ENCODE data around the gene IFT122.

IFT122 gene

DNA sequence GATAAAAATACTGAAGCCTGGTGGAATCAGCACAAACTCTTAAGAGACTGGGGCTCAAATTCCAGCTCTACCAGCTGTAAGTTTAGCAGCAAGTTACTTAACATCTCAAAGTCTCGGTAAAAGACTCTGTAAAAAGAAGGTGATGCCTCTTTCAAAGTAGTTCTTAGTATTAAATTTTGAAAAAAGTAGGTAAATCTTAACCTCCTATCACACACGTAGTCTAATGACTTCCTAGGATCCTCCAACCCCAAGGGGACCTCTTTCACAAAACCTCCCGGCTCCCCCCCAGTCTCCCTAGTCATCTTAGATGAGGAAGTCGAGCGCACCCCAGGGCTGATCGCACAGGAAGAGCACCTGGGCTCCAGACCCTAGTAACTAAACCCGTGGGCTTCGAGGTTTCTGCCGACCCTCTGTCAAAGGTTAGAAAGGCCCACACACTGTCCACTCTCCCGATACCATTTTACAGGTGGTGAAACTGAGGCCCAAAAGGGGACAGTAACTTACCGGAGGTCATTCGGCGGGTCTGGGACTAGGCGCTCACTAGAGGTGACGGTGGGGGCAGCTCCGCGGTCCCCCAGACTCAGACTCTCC, 703 bp upstream of the IFT122 start:
- peak; percentile 44 to 72 (median 64) for DNase-seq

DNA sequence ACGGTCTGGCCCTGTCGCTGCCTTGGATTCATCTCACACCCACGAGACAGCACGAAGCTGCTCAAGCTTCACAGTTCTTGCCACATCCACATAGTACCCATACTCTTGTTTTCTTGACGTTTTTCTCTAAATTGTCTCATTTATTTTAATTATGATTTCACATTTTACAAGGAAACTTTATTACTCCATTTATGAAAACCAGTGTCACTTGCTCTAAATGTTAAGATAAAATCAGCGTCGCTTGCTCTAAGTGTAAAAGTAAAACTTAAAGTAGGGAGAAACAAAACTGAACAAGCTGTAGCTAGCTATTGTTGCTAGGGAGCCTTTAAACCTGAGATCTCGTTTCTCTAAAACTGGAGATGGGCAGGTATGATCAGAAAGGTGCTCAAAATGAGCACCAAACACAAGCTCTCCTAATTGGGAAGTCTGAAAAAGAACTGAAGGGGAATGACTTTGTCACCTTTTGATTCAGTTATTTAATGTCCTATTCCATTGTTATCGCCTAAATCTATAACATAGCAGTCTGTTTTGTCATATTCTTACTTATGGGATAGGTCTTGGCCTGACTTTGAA, 680 bp downstream of the IFT122 start:
- peak in 2 of 4 experiments; percentile 81 to 82 for DNase-seq

DNA sequence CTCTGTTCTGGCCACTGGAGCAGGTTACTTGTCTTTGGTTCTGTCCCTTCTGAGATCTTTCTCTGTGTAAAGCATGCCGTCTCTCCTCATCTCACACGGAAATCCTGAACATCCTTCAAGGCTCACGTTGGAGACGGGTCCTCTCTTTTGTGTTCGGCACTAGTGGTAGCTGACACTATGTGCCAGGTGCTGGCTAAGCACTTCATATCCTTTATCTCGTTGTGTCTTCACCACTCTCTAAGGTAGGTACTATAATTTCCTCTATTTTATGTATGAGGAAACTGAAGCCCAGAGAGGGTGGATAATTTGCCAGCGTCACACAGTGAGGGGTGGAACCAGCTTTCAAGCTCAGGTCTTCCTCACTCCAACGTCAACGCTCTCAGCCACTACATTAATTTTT, 1.2 kb downstream of the IFT122 start:
- no peak for DNase-seq

DNA sequence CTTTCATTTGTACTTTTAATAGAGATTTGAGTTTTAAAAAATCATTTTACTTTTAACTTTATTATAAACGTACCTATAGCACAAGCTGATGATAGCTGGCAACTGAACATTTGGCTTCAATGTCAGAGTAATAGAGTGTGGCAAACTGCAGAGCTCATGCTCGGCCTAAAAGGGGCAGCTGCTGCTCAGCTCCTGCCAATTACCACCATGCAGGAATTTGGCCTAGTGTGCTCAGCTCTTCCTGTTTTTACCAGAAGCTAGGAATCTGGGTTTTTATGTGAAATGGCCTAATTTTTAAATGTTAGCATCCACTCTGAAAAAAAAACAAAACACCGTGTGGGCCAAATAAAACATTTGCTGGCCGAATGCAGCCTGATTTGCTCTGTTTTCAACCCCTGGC, 1.8 kb downstream of the IFT122 start:
- DNase-seq, result peak in 3 of 4 experiments; percentile 48 to 58 (median 52)

DNA sequence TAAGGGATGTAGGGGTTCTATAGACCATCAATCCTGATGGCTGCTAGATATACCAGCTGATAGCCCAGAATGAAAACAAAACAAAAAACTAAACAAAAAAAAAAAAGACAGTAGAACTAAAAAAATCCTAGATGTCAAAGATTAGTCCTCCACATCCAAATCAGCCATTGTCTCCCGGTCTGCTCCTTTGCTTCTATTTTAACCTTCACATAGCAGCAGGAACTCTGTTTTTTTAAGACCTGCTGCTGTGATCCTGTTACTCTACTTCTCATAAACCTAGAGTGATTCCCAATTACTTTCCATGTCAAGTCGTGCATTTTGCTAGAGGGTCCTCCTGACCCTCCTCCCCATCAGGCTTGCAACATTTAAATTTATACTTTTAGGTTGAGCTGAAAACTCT, 2.5 kb downstream of the IFT122 start:
- no peak for DNase-seq

DNA sequence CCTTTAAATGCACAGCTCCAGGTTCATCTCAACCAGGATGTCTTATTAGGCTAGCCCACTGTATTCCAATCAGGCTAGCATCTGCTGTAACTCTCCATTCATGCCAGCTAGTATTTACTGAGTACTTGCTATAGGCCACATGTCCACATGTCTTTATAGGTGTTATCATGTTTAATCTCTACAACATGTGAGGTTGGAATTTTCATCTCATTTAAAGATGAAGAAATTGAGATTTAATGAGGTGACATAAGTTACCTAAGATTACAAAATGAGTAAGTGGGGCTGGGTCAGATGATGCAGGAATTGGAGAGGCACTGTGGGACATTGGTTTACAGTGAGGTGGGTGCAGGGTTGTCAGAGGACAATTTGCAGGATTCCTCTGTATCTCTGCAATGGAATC, 2.9 kb downstream of the IFT122 start:
- no peak for DNase-seq

DNA sequence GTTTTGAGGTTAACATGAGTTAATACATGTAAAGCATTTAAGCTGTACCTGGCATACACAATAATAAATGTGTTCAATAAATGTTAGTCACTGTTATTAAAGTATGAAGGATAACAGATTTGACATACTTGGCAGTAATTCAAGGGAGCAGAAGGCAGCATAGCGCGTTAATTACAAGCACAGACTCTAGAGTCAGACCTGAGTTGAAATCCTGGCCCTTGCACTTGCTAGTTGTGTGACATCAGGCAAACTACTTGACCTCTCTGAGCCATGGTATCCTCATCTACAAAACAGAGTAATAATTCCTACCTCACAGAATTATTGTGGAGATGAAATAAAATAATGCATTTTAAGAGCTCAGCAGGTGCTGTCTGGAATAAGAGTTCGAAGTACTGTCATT, 5.4 kb downstream of the IFT122 start:
- DNase-seq, result no peak

DNA sequence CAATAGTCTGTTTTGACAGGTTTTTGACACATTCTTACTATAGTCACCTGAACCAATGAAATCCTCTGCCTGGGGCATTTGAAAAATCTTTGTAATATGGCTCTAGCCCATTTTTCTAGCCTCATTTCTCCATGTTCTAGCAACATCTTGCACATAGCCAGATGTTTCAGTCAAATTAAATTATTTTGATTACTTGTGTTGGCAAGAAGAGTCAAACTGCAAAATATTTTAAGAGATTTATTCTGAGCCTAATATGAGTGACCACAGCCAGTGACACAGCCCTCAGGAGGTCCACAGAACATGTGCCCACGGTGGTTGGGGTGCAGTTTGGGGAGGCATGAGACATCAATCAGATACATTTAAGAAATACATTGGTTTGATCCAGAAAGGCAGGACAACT, 6.9 kb downstream of the IFT122 start:
- no peak for DNase-seq

DNA sequence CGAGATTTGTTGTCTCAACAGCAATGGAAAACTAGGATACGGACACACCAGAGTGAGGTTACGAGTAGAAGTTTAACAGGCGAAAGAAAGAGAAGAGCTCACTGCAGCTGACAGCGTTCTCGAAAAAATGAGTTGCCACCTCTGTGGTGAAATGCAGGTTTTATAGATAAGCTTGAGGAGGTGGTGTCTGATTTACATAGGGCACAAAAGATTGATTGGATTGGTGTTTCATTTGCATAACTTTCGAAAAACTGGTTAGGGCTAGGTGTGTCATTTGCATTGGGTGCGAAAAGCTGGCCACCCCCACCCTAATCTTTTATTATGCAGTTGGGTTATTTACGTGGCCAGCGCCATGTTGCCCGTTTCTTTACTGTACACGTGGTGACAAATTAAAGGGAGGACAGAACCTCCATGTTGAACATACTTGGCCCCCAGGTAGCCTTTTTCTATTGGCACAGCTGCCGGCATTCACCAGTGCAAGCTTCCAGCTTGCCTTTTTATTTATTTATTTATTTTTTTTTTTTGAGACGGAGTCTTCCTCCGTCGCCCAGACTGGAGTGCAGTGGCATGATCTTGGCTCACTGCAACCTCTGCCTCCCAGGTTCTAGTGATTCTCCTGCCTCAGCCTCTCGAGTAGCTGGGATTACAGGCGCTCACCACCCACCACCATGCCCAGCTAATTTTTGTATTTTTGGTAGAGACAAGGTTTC, 8.3 kb downstream of the IFT122 start:
- DNase-seq, result no peak

DNA sequence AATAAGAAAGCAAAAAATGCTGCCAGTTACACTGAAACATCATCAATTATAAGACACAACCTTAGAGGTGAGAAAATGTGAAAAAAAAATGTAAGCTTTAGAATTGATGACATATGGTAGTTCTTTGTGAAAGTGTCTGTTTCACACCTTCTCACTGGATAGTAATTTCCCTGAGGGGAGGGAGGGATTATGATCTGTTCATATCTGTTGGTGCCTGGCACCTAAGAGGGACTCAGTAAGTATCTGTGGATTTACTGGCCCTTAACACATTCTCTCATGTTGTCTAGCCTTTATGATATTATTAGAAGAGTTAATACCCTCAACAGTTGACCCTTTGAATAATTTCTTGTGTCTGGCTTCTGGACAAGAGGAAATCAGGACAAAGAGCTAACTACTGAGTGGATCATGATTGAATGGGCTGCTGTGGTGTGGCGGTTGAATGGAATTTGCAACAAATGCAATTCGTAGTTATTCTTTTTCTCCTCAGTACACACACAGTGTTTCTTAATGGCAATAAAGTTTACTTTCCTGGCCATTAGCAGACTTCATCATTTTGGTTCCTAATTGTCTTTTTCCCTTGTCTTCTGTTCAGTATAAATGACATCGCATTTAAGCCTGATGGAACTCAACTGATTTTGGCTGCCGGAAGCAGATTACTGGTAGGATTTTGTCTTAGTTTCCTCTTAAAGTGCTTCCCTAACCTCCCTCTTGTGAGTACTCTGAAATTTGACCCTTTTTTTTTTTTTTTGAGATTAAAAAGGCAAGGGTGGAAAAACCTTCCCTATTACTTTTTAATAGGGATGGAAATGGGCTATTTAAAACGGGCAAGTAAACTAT, 9.5 kb downstream of the IFT122 start:
- DNase-seq, result no peak

DNA sequence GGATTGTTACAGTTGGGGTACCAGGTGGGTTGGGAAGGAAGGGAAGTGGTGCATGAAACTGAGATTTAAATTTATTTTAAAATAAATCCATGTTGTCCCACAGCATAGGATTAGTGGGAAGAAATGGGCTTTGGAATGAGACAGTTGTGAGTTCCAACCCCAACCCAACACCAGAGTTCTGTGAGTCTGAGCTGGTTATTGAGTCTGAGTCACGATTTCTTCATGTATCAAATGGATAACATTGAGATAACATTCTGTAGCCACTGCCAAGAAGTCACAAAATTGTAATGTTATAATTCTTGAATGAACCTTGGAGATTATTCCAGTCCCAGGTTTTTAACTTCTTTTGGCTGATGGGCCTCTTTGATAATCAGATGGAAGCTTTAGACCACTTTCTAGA, 13.7 kb downstream of the IFT122 start:
- DNase-seq, result no peak

DNA sequence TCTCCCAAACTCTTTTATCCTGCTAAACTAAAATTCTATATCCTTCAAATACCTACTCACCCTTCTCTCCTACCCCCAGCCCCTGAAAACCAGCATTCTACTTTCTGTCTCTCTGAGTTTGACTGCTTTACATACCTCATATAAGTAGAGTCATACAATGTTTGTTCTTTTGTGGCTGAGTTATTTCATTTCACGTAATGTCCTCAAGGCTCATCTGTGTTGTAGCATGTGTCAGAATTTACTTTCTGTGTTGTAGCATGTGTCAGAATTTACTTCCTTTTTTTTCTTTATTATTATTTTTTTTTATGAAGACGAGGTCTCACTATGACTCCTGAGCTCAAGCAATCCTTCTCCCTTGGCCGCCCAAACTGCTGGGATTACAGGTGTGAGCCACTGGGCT, 20.1 kb downstream of the IFT122 start:
- DNase-seq, result no peak

DNA sequence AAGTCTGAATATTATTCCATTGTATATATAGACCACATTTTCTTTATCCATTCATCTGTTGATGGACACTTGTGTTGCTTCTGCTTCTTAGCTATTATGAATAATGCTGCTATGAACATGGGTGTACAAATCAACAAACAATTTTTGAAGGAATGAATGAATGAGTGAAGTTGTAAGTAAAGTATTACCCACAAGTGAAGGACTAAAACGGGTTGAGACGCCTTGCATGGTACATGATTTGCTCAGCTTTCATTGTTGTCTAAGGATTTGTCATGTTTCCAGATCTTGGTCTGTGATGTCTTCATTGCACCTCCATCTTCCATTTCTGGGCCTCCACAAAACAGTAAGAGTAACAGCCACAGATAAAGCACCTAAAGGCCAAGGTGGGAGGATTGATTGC, 20.5 kb downstream of the IFT122 start:
- DNase-seq, result no peak

DNA sequence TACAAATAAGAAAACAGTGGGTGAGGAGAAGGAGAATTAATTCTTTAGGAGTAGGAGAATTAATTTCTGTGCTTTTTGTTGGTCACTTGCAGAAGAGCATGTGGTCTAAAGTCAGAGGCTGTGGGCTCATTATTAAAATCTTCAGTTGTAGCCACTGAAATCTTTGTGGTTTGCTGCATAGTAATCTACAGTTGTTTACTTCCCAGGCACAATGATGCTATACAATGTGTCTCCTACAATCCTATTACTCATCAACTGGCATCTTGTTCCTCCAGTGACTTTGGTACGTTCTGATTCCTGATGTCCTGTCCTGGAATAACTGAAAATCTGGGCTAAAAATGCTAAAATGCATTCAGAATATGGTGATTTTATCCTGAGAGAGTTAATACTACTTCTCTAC, 21.0 kb downstream of the IFT122 start:
- DNase-seq, result peak in 1 of 4 experiments; percentile 38

DNA sequence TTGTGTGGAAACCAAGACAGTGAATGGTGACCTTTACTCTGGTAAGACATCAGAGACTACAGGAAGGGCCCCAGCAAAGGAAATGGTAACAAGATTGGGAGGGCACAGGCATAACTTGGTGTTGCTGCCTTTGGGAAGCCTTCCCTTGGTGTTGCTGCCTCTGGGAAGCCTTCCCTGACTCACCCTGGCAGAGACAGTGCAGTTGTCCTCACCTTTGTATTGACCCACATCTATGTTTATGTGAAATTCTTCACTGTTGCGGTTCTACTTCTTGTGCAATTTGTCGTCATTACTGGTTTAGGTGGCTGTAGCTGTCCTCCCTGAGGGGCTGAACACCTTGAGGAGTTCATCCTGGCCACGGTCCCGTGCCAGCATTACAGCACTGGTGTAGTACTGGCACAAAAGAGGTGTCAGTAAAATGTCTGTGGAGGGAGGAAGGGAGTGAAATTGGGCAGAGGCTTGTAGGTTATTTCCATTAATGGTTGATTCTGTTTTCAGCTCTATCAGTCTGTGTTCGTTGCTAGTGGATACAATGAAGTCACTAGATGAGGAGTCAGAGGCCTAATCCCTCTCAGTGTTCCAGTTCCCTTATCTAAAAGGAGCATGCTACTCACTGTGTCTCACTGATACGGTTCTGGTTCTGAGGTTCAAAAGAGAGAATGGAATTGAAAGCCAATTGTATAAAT, 21.6 kb downstream of the IFT122 start:
- peak in 1 of 4 experiments; percentile 37 for DNase-seq

DNA sequence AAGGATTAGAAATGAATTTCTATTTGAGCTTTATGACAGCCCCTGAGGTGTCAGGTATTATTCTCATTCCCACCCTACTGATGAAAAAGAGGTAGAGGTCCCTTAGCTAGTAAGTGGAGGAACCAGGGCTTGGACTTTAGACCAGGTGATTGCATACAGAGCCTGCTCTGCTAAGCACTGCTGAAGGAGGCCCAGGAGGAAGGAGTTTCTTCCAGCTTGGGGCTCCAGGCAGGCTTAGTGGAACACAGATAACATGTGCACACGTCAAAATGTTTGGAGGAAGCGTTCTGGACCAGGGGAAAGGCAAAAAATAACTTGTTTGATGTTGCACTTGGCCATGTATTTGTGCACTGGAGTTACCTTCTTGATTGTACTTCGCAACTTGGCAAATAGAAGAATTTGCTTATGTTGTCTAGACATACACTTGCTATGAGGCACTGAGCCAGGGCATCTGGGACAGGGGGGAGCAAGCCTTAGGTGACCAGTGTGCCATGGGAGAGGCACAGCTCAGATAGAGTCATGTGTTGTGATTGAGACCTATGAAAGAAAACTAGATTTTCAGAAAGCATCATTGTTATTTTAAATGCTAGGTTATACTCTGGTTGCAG, 22.4 kb downstream of the IFT122 start:
- no peak for DNase-seq

DNA sequence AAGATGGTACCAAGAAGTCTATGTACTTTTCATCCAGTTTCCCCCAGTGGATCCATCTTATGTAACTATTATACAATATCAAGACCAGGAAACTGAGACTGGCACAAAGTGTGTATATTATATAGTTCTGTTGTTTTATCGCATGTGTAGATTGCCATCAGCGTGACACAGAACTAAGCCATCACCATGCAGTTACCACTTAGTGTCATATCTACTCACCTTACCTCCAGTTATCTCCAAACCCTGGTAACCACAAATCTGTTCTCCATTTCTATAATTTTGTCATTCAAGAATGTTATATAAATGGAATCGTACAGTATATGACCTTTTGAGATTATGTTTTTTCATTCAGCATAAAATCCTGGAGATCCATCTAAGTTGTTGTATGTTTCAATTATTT, 23.1 kb downstream of the IFT122 start:
- DNase-seq, result no peak

DNA sequence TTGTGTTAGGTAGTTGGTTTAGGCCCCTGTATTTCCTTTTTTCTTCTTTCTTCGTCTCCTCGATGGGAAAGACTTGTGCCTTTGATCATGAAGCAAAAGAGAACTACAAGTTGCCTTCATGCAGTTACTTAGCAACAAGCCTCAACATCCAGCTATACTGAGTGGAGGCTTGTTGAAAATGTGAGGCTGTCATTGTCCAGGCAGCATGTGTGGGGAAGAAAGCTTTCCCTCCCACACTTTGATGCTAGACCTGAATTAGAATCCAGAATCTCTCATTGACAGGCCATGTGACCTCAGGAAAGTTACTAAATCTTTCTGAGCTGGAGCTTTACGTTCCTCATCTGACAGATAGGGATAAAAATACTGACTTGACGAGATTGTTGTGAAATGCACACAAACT, 23.7 kb downstream of the IFT122 start:
- DNase-seq, result peak in 3 of 4 experiments; percentile 17 to 58 (median 39)

DNA sequence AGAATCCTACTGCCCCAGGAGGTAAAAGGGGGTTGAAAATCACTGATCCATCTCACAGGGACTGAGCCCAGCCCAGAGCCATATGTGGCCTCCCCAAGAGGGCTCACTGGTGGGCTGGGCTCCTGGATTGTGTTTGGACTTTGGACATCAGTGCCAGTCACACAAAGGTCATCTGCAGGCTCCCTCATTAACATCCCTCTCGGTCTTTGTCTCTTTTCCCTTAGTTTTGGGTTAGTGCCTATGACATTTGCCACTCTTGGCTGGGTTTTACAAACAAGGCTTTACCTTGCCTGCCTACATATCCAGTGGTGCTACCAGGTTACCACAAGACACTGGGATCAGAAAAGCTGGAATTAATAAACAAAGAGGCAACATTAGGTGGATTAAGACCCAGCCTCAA, 27.9 kb downstream of the IFT122 start:
- DNase-seq, result no peak

DNA sequence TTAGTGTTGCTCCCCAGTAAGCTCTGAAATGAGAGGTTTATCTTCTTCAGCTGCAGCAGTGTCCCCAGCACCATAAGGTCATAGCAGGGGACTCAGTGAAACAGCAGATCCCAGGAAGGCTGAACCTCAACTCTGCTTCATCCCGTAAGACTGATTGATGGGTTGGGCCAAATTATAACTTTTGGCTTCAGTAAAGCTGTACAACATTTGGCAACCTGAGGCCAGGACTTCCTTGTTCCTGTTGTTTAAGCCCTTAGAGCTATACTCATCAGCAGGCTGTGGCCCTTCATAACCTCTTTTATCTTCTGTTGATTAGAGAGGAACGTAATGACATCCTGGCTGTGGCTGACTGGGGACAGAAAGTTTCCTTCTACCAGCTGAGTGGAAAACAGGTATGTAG, 29.0 kb downstream of the IFT122 start:
- DNase-seq, result no peak

DNA sequence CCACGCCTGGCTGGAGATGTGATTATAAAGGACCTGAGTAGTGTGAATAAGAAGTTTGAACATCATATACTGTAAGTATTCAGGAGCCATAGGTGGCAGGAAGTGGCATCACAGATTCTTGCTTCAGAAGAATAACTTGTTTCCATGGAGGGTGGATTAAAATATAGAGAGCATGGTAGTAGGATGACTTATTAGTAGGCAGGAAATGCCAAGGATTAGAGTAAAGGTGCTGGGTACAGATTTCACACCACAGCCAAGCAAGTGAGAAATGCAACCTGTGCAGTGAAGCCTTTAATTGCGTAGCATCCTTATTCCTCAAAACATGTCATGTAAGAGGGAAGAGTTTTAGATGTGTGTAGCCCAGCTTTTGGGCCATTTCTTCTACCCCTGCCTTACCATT, 30.8 kb downstream of the IFT122 start:
- DNase-seq, result no peak

DNA sequence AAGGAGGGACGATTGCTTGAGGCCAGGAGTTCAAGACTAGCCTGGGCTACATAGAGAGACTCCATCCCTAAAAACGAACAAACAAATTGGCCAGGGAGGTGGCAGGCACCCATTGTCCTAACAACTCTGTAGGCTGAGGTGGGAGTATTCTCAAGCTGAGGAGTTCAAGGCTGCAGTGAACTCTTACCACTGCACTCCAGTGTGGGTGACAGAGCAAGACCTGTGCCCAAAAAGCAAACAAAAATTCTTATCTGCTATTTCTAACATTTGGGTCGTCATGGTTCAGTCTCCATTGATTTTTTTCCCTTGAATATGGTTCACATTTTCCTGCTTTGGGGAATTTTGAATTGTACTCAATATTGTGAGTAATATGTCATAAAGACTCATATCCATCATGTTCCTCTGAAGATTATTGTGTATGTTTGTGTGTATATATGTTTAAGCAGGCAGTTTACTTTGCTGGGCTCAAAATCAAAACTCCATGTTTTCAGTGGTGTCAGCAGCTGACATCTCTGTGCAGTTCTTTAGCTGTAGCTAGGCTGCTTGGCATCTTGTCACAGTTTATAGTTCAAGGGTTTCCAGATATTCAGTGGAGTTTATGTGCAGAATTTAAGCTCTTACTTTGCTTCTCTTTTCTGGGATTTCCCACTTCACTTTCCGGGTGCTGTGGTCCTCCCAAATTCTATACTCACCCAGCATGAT, 33.2 kb downstream of the IFT122 start:
- DNase-seq, result peak in 1 of 4 experiments; percentile 12
